ENCODE results near the gene RNF31.

RNF31 gene

GRCh38 chr14:24115422-24116127, 31.7 kb upstream of the RNF31 start:
- in situ Hi-C loops (cut with HindIII; ENCODE audit: low pct_ligation_motif_present, low pct_unique_long_range_greater_than_20kb, low sequenced_read_pairs) = no loop called here
- DNase-seq = no peak

GRCh38 chr14:24116128-24116814, 31.0 kb upstream of the RNF31 start:
- no peak for DNase-seq
- in situ Hi-C loops (cut with HindIII; ENCODE audit: low pct_ligation_motif_present, low pct_unique_long_range_greater_than_20kb, low sequenced_read_pairs) = no loop called here

- in situ Hi-C loops (cut with HindIII; ENCODE audit: low pct_ligation_motif_present, low pct_unique_long_range_greater_than_20kb, low sequenced_read_pairs) = no loop called here
- DNase-seq = no peak
Measured at GRCh38 chr14:24117179-24117578, 30.1 kb upstream of the RNF31 start.

- no peak for DNase-seq
- in situ Hi-C loops (cut with HindIII; ENCODE audit: low pct_ligation_motif_present, low pct_unique_long_range_greater_than_20kb, low sequenced_read_pairs) = no loop called here
Measured at GRCh38 chr14:24119691-24120090, 27.6 kb upstream of the RNF31 start.

GRCh38 chr14:24121210-24121609, 26.1 kb upstream of the RNF31 start:
- DNase-seq = no peak
- in situ Hi-C loops (cut with HindIII; ENCODE audit: low pct_ligation_motif_present, low pct_unique_long_range_greater_than_20kb, low sequenced_read_pairs) = no loop called here

- in situ Hi-C loops (cut with HindIII; ENCODE audit: low pct_ligation_motif_present, low pct_unique_long_range_greater_than_20kb, low sequenced_read_pairs) = no loop called here
- DNase-seq = no peak
Measured at GRCh38 chr14:24122416-24122815, 24.9 kb upstream of the RNF31 start.

- in situ Hi-C loops (cut with HindIII; ENCODE audit: low pct_ligation_motif_present, low pct_unique_long_range_greater_than_20kb, low sequenced_read_pairs) = no loop called here
- DNase-seq = no peak
Measured at GRCh38 chr14:24122898-24123297, 24.4 kb upstream of the RNF31 start.

GRCh38 chr14:24123424-24124417, 23.6 kb upstream of the RNF31 start:
- no peak for DNase-seq
- in situ Hi-C loops (cut with HindIII; ENCODE audit: low pct_ligation_motif_present, low pct_unique_long_range_greater_than_20kb, low sequenced_read_pairs) = no loop called here

GRCh38 chr14:24126939-24127338, 20.4 kb upstream of the RNF31 start:
- in situ Hi-C loops (cut with HindIII; ENCODE audit: low pct_ligation_motif_present, low pct_unique_long_range_greater_than_20kb, low sequenced_read_pairs) = no loop called here
- DNase-seq = no peak

- DNase-seq = no peak
- in situ Hi-C loops (cut with HindIII; ENCODE audit: low pct_ligation_motif_present, low pct_unique_long_range_greater_than_20kb, low sequenced_read_pairs) = no loop called here
Measured at GRCh38 chr14:24127673-24128072, 19.6 kb upstream of the RNF31 start.

GRCh38 chr14:24129410-24129998, 17.8 kb upstream of the RNF31 start:
- no peak for DNase-seq
- in situ Hi-C loops (cut with HindIII; ENCODE audit: low pct_ligation_motif_present, low pct_unique_long_range_greater_than_20kb, low sequenced_read_pairs) = no loop called here

- no peak for DNase-seq
- in situ Hi-C loops (cut with HindIII; ENCODE audit: low pct_ligation_motif_present, low pct_unique_long_range_greater_than_20kb, low sequenced_read_pairs) = no loop called here
Measured at GRCh38 chr14:24130380-24130716, 16.9 kb upstream of the RNF31 start, which contains the start of gene FITM1. Gene FITM1 (plus strand): TSS chr14:24130659. CDS start chr14:24131564, 905 bp downstream.

- DNase-seq = no peak
- in situ Hi-C loops (cut with HindIII; ENCODE audit: low pct_ligation_motif_present, low pct_unique_long_range_greater_than_20kb, low sequenced_read_pairs) = no loop called here
Measured at GRCh38 chr14:24130717-24131548, 16.4 kb upstream of the RNF31 start.

- no peak for DNase-seq
- in situ Hi-C loops (cut with HindIII; ENCODE audit: low pct_ligation_motif_present, low pct_unique_long_range_greater_than_20kb, low sequenced_read_pairs) = no loop called here
Measured at GRCh38 chr14:24131549-24131966, 15.7 kb upstream of the RNF31 start.

- in situ Hi-C loops (cut with HindIII; ENCODE audit: low pct_ligation_motif_present, low pct_unique_long_range_greater_than_20kb, low sequenced_read_pairs) = no loop called here
- no peak for DNase-seq
Measured at GRCh38 chr14:24132061-24132685, 15.1 kb upstream of the RNF31 start.

- in situ Hi-C loops (cut with HindIII; ENCODE audit: low pct_ligation_motif_present, low pct_unique_long_range_greater_than_20kb, low sequenced_read_pairs) = no loop called here
Measured at GRCh38 chr14:24132976-24133375, 14.3 kb upstream of the RNF31 start.

GRCh38 chr14:24133735-24134134, 13.6 kb upstream of the RNF31 start:
- no peak for DNase-seq
- in situ Hi-C loops (cut with HindIII; ENCODE audit: low pct_ligation_motif_present, low pct_unique_long_range_greater_than_20kb, low sequenced_read_pairs) = no loop called here

More at GRCh38 chr14:24132976-24133375, 14.3 kb upstream of the RNF31 start:
- DNase-seq = no peak

- no peak for DNase-seq
- in situ Hi-C loops (cut with HindIII; ENCODE audit: low pct_ligation_motif_present, low pct_unique_long_range_greater_than_20kb, low sequenced_read_pairs) = no loop called here
Measured at GRCh38 chr14:24135584-24135833, 11.8 kb upstream of the RNF31 start.
